GM19452 (cell line): Measurements from ENCODE around the gene SLC15A5.
A peak's percentile ranks its signal among the peaks of the same experiment; 100 is the strongest.

Experiments
- ATAC-seq: cut with Tn5 transposase; IDR thresholded peaks from one replicate; pipeline ENCODE4 v1.9.1; 2021; ENCODE audit not compliant: unreplicated experiment

The SLC15A5 gene

DNA sequence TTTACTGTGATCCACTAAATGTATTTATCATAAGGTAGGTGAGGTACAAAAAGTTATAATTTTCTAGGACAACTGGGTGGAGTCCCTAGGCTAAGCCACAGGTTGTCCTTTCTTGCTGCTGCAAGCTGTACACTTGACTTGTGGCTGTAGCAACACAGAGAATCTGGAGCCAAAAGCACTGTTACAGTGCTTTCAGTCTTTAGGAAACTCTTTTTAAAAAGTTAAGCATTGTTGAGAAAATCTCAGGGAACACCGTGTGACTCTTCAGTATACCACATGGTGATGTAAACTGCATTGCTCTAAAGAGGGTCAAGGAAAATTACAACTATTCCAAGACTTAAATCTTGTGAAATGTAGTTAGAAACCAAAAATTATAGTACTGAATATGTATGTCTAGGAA, 11.4 kb downstream of the SLC15A5 start:
- no peak for ATAC-seq

DNA sequence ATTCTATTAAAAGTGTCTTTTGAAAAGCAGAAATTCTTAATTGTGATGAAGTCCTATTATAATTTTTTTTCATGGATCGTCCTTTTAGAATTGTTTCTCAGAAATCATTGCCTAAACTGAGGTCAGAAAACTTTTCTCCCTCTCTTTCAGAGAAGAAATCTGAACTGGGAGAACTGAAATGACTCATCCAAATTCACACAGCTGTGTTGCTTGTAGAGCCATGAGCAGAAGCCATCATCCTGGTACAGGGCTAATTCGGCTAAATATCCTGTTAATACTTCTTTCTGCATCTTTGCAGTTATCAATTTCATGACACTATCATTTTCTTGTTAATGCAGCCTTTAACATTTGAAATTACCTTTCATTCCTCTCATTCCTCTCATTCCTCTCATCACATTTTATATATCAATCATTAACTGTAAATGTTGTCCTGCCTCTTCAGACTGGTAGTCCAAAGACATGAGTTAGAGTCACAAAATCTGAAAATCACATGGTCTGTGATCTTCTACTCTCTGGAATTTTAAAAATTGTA, 15.5 kb downstream of the SLC15A5 start:
- no peak for ATAC-seq

DNA sequence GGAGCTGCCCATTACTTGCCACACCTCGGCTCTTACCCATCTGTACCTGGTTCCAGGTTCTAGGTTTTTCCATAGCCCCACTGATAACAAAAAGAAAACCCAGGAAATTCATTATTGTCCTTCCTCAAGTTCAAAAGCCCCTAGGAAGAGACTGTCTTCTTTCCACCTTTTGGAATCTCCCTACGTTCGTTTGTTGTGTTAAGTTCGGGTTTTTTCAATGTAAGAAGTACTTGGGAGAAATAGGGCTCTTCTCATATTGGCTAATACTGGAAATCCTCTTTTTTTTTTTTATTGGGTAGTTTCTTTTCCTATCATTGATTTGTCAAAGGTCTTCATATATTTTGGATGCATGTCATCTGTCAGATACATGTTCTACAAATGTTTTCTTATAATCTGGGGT, 17.3 kb downstream of the SLC15A5 start:
- no peak for ATAC-seq

DNA sequence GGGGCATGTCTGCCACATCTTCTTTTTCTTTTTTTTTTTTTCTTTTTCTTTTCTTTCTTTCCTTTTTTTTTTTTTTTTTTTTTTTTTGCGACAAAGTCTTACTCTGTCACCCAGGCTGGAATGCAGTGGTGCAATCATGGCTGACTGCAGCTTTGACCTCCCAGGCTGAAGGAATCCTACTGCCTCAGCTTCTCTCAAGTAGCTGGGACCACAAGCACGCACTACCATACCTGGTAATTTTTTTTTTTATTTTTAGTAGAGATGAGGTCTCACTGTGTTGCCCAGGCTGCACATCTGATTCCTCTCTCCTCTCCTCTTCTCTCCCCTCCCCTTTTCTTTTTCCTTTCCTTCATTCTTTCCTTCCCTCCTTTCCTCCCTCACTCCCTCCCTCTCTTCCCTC, 18.5 kb downstream of the SLC15A5 start:
- no peak for ATAC-seq

DNA sequence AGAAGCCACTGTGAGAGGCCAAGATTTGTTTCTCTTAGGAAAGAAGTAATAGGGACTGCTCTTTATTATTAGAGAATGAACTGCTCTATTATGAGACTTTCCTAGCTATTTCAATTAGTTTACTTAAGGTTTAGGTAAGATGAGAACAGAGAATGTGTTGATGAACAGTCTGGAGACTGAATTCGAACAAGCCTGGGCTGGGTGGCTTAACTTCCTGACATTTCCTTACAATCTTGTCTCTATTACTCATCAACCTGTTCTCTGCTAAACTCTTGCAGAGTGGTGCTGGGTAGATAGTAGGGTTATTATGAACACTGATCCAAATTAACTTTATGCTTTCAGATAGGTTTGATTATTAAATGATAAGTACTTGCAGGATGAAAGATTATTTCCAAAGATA, 31.2 kb downstream of the SLC15A5 start:
- no peak for ATAC-seq

DNA sequence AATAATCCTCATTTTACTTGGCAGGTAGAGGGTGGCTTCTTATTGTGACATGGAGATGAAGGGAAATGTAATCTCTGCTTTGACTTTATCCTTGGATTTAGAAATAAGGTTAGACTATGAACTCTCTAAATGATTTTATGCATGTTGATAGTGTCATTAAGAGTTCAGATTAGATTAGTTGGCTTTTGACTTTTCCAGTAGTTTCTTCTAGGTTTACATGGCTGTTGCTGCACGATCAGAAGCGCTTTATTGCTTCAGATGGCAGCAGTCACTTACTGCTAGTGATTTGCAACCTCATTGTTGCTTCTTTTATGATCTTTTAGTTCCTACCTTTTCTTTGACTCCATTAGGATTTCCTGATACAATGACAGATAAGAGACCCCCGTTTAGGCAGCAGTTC, 32.3 kb downstream of the SLC15A5 start:
- ATAC-seq, result no peak

DNA sequence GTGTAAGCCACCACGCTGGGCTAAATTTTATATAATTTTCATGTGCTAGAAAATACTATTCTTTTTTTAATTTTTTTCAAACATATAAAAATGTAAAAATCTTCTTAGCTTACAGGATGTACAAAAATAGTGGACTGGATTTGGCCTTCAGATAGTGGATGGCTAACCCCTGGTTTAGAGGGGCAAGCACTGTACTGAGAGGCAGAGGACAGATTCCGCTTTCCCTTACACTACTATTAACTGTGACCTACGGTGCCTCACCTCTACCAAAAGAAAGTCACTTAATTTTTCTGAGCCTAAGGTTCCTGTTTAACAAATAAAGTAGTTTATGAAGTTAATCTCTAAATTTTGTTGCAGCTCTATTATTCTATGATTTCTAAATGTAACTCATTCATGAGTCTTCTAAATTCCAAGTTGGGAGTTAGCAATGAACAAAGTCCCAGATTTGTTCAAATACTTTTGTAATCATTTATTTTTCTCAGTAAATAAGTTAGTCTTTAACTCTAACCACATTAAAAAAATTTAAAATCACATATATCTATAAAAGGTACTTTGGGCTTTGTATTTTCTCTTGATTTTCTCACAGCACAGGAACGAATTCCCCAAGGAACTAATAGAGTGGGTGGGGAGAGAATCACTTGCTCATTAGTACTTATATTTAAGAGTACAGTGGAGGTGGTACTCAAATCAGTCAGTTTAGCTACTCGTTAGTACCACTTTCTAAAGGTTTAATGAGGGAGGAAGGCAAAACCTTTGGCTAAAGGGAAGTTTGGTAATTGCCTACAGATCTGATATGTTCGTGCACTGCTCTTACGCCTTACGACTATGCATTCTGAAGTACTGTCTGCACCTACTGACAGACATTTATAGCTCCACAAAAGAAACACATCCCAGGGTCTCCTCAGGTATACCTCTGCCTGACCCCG, 33.7 kb downstream of the SLC15A5 start:
- ATAC-seq, result no peak

DNA sequence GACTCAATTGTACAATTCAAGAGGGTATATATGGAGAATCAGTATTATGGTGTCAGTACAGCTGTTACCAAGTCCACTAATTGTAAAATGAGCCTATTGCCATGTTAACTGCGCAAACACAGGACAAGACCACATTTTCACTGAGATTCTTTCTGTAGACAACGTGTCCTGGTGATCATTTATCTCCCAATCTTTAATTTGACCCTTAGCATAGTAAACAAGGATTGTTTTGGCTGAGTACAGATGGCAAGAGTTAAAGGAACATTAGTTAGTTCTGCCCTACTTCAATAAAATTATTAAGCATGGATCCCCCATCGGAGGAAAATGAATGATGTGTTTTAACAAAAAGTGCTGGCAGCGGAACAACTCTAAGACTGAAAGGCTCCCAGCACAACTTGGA, 36.1 kb downstream of the SLC15A5 start:
- ATAC-seq, result no peak

DNA sequence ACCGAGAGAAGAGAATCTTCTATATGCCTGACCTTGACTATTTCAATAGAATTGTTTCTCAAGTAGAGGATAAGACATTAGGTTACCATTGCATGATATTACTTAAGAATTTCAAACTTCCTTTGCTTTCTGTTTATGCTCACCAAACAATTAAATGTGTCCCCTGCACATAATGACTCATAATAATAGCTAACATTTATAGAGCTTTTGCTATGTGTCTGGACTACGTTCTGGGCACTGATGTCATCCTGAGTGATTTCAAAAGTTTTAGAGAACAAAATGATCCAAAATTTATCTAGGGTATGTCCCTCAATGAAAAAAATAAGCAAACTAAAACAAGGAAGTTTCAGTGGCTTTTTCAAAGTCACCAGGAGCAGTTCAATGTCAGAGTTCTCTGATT, 38.8 kb downstream of the SLC15A5 start:
- ATAC-seq, result no peak

DNA sequence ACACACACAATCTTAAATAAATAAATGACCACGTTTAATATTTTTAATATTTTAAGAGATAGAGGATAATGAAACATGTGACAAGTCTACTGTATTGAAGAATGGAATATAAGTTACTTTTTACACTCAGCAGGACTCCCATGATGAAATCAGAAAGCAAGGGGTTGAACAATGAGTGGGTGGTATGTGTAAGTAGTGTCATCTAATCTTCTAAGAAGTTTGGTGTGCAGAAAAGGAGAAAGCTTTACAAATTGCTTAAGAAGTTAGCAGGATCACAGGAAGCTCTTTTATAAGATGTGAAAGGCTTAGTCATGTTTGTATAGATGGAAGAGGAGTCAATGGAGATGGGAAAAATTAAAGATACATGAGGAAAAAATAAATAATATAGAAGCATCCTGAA, 47.8 kb downstream of the SLC15A5 start:
- no peak for ATAC-seq

DNA sequence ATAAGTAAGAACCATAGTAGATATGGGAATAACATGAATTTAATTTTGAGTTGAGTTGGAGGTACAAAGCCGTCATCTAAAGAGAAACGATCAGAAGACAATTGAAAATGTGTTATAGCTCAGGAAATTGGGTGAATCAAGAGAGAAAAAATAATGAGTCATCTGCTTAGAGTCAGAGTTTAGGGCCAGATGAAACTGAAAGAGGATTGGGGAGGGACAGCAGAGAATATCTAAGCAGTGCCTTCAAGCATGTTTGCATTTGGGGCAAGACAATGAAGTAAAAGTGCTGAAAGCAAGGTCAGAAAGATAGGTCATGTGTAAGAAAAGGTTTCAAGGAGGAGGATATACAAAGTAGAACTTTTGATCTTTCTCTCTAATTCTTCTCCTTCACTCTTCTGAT, 49.4 kb downstream of the SLC15A5 start:
- no peak for ATAC-seq

DNA sequence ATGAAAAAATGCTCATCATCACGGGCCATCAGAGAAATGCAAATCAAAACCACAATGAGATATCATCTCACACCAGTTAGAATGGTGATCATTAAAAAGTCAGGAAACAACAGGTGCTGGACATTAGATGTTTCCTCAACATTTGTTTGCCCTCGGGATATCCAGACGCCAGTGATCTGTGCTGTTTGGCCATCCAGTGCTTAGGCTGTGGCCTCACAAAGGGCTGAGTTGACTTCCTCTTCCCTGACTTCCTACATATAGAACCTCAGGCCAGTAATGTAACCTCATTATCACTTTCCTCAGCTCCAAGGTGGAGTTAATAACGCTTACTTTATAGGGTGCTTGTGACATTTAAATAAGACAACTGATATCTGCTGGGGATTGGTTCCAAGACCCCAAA, 51.8 kb downstream of the SLC15A5 start:
- ATAC-seq, result no peak

DNA sequence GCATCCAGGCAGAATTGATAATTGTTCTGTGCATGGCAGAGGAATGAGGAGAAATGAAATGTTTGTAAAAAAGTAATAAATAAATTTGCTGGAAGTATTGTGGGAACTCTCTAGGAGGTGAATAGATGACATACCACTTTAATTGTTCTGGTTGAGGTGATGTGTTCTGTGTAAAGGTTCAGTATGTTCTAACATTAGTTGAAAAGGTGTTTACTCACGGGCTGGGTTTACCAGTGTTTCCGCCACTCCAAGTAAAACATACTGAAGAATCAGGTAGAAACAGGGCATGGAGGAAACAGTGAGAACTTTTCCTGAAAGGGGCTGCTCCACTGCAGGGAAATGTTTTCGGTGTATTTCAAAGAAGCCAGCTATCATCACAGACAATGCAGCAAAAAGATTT, 53.3 kb downstream of the SLC15A5 start:
- no peak for ATAC-seq

DNA sequence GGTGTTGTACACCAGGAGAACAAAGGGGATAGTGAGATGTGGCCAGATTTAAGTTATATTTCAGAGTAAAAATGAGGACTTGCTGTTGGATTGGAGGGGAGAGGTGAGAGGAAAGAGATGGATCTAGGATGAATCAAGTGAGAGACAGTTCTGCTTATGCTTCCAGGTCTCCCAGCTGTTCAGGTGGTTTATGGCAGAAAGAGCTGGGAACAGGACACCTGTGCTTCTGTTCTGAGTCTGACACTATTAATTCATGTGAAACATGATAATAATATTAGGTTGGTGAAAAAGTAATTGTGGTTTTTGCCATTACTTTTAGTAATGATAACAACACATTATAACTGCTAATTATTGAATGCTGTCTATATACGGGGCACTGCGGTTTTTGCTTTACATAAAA, 55.7 kb downstream of the SLC15A5 start:
- ATAC-seq, result no peak

DNA sequence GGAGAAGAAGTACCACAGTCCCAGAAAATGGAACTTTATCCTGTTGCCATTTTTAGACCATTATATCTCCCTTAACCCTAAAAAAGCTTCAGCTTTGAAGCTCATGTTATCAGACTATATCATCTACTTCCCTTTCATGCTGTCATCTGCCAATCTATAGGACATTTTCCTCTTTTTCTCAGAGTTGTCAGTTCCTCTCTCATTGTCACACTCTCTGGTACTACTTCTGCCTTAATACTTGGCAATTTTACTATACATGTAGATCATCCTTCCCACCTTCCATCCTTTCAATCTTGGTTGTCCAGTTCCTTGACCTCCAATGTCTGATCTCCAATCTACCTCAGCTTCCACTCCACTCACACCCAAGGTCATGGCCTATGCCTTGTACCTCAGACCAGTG, 57.4 kb downstream of the SLC15A5 start:
- no peak for ATAC-seq

DNA sequence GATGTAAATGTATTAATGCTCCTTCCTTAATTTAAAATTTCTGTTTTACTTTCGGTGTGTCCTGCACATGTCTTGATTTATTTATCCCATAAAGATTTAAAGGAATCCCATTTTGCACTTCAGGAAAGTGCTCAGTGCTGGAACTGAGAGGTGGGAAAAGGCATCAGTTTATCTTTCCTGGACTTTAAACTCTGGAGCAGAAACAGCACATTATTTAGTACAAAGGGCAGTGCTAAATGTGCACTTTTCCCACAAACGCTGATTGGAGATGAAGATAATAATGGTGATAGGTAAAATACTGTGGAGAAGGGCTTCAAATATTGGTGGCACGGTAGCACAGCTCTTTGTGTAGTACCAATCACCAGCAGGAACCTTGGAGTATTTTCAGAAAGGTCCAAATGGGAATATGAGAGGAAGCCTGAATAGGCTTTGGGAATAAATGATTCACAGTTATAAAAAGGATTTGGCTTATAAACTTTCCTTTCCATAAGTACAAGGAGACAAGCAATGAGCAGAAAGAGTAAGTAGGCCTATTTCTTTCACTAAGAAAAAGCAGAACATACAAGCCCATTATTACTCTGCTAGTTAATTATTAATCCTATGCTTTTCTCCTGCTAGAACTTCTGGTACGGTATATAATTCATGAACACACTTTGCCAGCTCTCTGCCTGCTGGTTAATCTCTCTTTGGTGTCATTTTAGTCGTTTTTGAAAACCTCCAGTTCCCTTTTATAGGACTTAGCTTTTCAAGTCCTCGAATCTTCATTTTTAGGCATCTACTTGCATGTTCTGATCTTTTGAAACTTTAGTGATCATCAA, 58.3 kb downstream of the SLC15A5 start:
- no peak for ATAC-seq

DNA sequence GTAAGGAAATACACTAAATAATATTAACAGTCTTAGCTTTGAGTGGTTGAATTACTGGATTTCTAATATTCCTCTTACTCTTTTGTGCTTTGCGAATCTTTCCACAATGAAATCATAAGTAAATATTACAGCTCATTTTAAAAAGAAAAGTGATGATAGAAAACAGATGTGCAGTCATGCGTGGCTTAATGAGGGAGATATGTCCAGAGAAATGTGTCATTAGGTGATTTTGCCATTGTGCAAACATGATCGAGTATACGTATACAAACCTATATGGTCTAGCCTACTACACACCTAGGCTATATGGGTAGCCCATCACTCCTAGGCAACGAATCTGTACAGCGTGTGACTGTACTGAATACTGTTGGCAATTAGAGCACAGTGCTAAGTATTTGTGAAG, 59.3 kb downstream of the SLC15A5 start:
- no peak for ATAC-seq

DNA sequence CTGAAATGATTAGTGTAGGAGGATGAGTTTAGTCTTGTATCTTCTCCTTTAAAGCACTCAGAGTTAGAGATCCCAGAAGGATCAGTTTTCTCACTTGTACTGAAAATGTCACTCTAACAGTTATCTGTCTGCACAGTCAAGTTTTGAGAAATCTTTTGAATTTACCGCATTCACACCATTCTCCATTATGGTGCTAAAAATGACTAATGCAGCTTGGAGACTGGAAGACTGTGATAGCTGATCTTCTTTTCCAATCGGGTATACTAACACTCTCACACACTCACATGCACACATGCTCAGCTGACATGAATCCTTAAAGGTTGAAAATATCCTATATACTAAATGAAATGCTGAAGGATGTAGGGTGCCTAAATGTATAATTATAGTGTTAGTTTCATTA, 65.8 kb downstream of the SLC15A5 start:
- ATAC-seq, result no peak

DNA sequence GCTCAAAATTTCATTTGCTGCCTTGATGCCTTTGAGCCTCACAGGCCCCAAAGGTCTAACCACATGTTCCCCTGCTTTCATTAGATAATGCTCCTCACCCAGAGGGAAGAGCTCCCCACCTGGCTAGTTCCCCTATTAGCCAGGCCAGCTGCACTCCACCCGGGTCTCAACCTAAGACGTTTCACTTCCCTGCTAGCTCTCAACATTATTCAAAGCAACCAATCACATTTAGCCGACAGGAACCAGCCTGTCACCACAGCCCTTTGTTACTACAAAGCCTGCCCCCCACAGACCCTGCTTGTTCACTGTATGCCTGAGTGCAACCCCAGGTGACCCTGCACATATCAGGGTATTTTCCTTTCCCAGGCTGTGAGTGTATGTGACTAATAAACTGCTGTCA, 78.6 kb downstream of the SLC15A5 start:
- ATAC-seq, result peak; percentile 84

DNA sequence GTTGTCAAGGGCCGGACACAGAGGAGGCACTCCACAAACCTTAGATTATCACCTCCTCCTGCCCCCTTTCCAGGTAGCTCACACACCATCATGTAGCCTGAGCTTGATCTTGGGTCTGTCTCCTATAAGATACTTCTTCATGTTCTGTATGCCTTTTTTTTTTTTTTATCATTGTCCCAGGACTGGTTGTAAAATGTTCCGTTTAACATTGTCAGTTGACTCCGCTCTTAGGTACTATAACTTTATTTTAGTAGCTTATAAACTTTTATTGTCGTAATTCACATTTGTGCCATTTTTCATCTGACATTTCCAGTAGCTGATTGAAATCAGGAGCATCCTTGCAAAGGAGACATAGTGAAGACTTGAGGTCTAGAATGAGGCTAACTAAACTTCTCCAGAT, 79.9 kb downstream of the SLC15A5 start:
- ATAC-seq, result no peak

DNA sequence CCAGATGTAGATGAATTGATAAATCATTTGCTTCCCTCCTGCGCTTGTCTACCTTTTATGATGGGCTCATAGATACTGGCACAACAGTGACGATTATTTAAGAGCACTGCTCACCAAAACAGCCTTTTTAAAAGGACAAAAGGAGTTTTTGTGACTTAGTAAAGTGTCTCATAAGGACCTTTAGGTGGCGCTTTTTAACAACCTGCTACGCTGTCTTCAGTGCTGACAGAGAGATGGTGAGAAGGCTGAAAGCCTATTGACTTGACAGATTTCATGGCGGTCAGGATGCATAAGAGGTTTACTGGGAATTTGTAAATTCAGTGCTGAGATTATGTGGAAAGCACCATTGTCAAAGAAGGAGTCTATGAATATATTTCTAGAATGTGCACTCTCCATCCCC, 87.6 kb downstream of the SLC15A5 start:
- ATAC-seq, result no peak

DNA sequence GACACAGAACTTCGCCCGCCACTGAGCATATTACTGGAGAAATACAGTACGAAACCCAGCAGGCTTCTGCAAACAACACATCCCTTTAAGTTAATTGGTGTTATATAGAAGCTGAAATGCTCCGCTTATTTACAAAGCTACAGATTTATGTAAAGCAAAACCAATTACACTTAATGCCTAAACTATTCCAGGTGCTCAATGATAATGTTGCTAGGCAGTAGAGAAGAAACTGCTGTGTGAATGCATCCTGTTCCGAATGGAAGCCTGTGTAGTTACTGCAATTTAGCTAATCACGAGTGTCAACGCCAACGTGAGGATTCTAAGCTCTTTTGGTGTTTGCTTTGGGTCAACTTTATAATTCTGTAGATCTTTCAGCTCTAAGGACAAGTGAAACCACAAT, 89.8 kb downstream of the SLC15A5 start:
- ATAC-seq, result no peak
